ENCODE data around the gene GPX5. TPM values are rescaled to one million over a fixed set of nuclear protein-coding genes. Genes with fewer than 3 reads are reported as not detected.

The GPX5 gene
- total RNA-seq, 3 donors from 2014 or later (not counting 1 experiment from before 2014, with no cell fraction given) = not detected

DNA sequence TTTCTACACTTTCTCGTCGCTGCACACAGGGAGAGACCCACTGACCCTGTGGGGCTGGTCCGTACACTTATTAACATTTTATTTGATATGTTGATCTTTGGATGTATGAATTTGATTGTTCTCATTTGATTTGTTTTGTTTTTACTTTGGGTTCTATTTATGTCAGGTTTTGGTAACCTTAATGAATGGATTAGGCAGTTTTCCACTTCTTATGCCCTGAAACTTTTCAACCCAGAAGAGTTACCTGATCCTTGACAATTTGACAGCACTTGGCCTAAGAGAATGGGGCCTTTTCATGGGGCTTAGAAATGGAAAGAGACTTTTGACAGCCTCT is 33.7 kb upstream of the GPX5 start:
- TF ChIP-seq, protein P1, sequence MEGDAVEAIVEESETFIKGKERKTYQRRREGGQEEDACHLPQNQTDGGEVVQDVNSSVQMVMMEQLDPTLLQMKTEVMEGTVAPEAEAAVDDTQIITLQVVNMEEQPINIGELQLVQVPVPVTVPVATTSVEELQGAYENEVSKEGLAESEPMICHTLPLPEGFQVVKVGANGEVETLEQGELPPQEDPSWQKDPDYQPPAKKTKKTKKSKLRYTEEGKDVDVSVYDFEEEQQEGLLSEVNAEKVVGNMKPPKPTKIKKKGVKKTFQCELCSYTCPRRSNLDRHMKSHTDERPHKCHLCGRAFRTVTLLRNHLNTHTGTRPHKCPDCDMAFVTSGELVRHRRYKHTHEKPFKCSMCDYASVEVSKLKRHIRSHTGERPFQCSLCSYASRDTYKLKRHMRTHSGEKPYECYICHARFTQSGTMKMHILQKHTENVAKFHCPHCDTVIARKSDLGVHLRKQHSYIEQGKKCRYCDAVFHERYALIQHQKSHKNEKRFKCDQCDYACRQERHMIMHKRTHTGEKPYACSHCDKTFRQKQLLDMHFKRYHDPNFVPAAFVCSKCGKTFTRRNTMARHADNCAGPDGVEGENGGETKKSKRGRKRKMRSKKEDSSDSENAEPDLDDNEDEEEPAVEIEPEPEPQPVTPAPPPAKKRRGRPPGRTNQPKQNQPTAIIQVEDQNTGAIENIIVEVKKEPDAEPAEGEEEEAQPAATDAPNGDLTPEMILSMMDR (IDR thresholded peaks at IDR 0.05) = no peak
- Mint-ChIP-seq H3K4me1 (peaks cover 15 to 19% of the 10 kb centered on the region in 2 donors), H3K27me3 (ENCODE audit: low read depth in 2 of 2) (peaks cover 49 to 62% of the 10 kb centered on the region in 2 donors), H3K4me3 (no peak overlapping the region), H3K9me3 (no peaks in the 10 kb centered on the region), H3K36me3 (peaks cover 13% of the 10 kb centered on the region), H3K27ac (no peak overlapping the region)
- Histone ChIP-seq H3K36me3 (ENCODE audit: control insufficient read depth, insufficient read depth, low read length) (no peaks in the 10 kb centered on the region), H3K27ac (ENCODE audit: low read length) (no peak overlapping the region), H3K9me3 (ENCODE audit: control insufficient read depth, insufficient read depth, low read length) (no peaks in the 10 kb centered on the region), H3K4me1 (ENCODE audit: control insufficient read depth, insufficient read depth, low read length) (peaks cover 9% of the 10 kb centered on the region), H3K4me3 (ENCODE audit: low read length) (no peak overlapping the region), H3K27me3 (ENCODE audit: control insufficient read depth, insufficient read depth, low read length) (peaks cover 31% of the 10 kb centered on the region)
- ATAC-seq (no peak), DNase-seq (no peak)
- WGBS (ENCODE audit: insufficient coverage) = 76% methylated on average over 3 of the region's 3 CpGs
- intact Hi-C loops (cut with micrococcal nuclease) = no loop called here

DNA sequence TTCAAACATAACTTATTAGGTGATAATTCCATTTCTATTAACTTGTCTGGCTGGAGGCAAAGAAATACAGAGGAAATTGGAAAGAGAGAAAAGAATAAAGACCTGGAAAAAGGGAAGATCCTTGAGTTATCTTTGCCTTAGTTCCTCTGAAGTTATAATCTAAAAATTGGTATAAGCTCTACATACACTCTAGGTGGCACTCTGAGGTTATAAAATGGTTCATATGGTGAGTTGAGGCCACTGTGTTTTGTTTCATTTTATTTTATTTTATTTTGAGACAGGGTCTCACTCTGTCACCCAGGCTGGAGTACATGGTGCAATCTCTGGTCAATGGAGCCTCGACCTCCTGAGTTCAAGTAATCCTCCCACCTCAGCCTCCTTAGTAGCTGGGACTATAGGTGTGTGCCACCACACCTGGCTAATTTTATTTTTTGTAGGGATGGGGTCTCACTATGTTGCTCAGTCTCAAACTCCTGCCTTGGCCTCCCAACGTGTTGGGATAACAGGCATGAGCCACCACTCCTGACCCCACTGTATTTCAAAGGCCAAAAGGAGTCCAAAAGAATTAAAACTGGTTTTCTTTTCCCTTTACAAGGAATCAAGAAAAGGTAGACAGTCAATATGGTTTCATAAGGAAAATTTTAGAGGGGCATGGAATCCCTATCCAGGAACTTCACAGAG is 29.4 kb upstream of the GPX5 start:
- Mint-ChIP-seq H3K4me3 (no peak overlapping the region), H3K27ac (no peak overlapping the region), H3K4me1 (no peaks in the 10 kb centered on the region), H3K36me3 (peaks cover 6% of the 10 kb centered on the region), H3K27me3 (ENCODE audit: low read depth in 2 of 2) (peaks cover 32 to 35% of the 10 kb centered on the region in 2 donors), H3K9me3 (no peaks in the 10 kb centered on the region)
- Histone ChIP-seq H3K4me3 (ENCODE audit: low read length) (no peak overlapping the region), H3K27ac (ENCODE audit: low read length) (no peak overlapping the region), H3K36me3 (ENCODE audit: control insufficient read depth, insufficient read depth, low read length) (no peaks in the 10 kb centered on the region), H3K9me3 (ENCODE audit: control insufficient read depth, insufficient read depth, low read length) (no peaks in the 10 kb centered on the region), H3K4me1 (ENCODE audit: control insufficient read depth, insufficient read depth, low read length) (no peaks in the 10 kb centered on the region), H3K27me3 (ENCODE audit: control insufficient read depth, insufficient read depth, low read length) (peaks cover 7% of the 10 kb centered on the region)
- DNase-seq (peak in 1 of 2 donors; percentile 34), ATAC-seq (no peak)
- intact Hi-C loops (cut with micrococcal nuclease) = no loop called here
- TF ChIP-seq, protein P1 (IDR thresholded peaks at IDR 0.05) = no peak
- WGBS (ENCODE audit: insufficient coverage) = 50% methylated on average over 2 of the region's 2 CpGs

DNA sequence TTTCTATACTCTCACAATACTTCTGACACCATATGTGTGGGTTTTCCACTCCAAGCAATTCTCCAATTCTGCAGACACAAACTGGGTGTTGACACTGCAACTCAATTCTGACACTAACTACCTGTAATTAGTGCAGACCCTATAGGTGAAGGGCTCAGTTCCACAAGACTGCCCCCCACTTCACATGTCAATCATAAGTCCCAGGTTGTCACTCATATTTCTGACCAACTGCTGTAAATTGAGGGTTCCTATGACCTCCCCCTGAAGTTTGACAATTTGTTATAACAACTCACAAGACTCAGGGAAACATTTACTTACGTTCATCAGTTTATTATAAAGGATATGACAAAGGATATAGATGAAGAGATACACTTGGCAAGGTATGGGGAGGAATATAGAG is 28.4 kb upstream of the GPX5 start:
- TF ChIP-seq, protein P1 (IDR thresholded peaks at IDR 0.05) = no peak
- Mint-ChIP-seq H3K9me3 (no peaks in the 10 kb centered on the region), H3K4me1 (no peaks in the 10 kb centered on the region), H3K4me3 (no peak overlapping the region), H3K36me3 (no peaks in the 10 kb centered on the region), H3K27me3 (ENCODE audit: low read depth in 2 of 2) (peaks cover 21 to 27% of the 10 kb centered on the region in 2 donors), H3K27ac (no peak overlapping the region)
- no peaks in the 10 kb centered on the region for H3K9me3 ChIP-seq (ENCODE audit: control insufficient read depth, insufficient read depth, low read length)
- H3K27ac ChIP-seq (ENCODE audit: low read length) = no peak overlapping the region
- no peaks in the 10 kb centered on the region for H3K36me3 ChIP-seq (ENCODE audit: control insufficient read depth, insufficient read depth, low read length)
- peaks cover 5% of the 10 kb centered on the region for H3K27me3 ChIP-seq (ENCODE audit: control insufficient read depth, insufficient read depth, low read length)
- DNase-seq = no peak
- WGBS (ENCODE audit: insufficient coverage) = no CpG with 5 or more reads among the region's 1 CpG
- intact Hi-C loops (cut with micrococcal nuclease) = no loop called here
- ATAC-seq = no peak
- no peak overlapping the region for H3K4me3 ChIP-seq (ENCODE audit: low read length)
- no peaks in the 10 kb centered on the region for H3K4me1 ChIP-seq (ENCODE audit: control insufficient read depth, insufficient read depth, low read length)

DNA sequence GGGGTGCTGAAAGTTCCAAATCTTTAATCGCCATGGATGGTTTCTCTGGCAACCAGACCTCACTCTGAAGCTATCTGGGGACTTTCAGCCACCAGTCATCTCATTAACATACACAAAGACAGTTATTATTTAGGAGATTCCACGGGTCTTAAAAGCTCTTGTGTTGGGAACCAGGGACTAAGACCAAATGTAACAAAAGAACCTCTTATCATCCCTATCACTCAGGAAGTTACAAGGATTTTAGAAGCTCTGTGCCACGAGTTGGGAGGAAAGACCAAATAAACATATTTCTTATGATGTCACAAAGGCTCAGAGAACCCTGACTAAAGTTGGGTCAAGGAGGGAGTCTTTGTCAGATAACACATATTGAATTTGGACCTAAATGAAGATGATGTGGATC is 27.8 kb upstream of the GPX5 start:
- intact Hi-C loops (cut with micrococcal nuclease) = no loop called here
- 54% methylated on average over 2 of the region's 3 CpGs for WGBS (ENCODE audit: insufficient coverage)
- TF ChIP-seq, protein P1 (IDR thresholded peaks at IDR 0.05) = no peak

More for the DNA sequence above, 27.8 kb upstream of the GPX5 start:
- H3K27me3 ChIP-seq (ENCODE audit: control insufficient read depth, insufficient read depth, low read length) = peaks cover 5% of the 10 kb centered on the region
- Mint-ChIP-seq H3K27me3 (ENCODE audit: low read depth in 2 of 2) (peaks cover 15 to 23% of the 10 kb centered on the region in 2 donors), H3K4me1 (no peaks in the 10 kb centered on the region), H3K27ac (no peak overlapping the region), H3K4me3 (no peak overlapping the region), H3K36me3 (no peaks in the 10 kb centered on the region), H3K9me3 (no peaks in the 10 kb centered on the region)
- no peaks in the 10 kb centered on the region for H3K4me1 ChIP-seq (ENCODE audit: control insufficient read depth, insufficient read depth, low read length)
- H3K27ac ChIP-seq (ENCODE audit: low read length) = no peak overlapping the region
- no peaks in the 10 kb centered on the region for H3K9me3 ChIP-seq (ENCODE audit: control insufficient read depth, insufficient read depth, low read length)
- ATAC-seq (no peak), DNase-seq (no peak)
- no peaks in the 10 kb centered on the region for H3K36me3 ChIP-seq (ENCODE audit: control insufficient read depth, insufficient read depth, low read length)
- H3K4me3 ChIP-seq (ENCODE audit: low read length) = no peak overlapping the region
